ENCODE data around the gene CD52.
A peak's percentile ranks its signal among the peaks of the same experiment; 100 is the strongest.

The CD52 gene

DNA sequence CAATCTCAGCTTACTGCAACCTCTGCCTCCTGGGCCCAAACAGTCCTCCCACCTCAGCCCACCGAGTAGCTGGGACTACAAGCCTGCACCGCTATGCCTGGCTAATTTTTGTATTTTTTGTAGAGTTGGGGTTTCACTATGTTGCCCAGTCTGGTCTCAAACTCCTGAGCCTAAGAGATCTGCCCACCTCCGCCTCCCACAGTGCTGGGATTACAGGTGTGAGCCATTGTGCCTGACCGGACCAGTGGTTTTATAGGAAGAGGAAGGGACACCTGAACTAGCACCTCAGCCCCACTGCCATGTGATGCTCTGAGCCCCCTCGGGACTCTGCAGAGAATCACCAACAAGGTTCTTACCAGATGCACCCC is 32.1 kb downstream of the CD52 start:
- Histone ChIP-seq H2AFZ (ENCODE audit: insufficient read depth, low read length, poor library complexity) (no peak overlapping the region), H4K91ac (ENCODE audit: low read depth, low read length) (peak overlapping the region; percentile 74), H2BK5ac (ENCODE audit: low read depth, low read length, poor library complexity) (peak overlapping the region; percentile 80), H3K23ac (ENCODE audit: low read length) (no peak overlapping the region), H3K9ac (ENCODE audit: low read length) (no peak overlapping the region), H3K36me3 (ENCODE audit: control insufficient read depth in 1 of 2, insufficient read depth in 2 of 2, low read length in 2 of 2) (peaks cover 18% of the 10 kb centered on the region in 2 experiments), H3K27ac (ENCODE audit: low read depth, low read length) (peak overlapping the region; percentile 98), H3K18ac (ENCODE audit: low read length) (peak overlapping the region; percentile 81), H3K79me2 (ENCODE audit: control insufficient read depth, insufficient read depth, low read length, poor library complexity) (peaks cover 16% of the 10 kb centered on the region), H2BK12ac (ENCODE audit: low read length) (peak overlapping the region; percentile 92), H3K4me1 (ENCODE audit: control insufficient read depth in 1 of 2, insufficient read depth in 2 of 2, low read length in 2 of 2) (peaks cover 42 to 49% of the 10 kb centered on the region in 2 experiments), H3K27me3 (ENCODE audit: insufficient read depth, low read length) (no peaks in the 10 kb centered on the region), H3K79me1 (ENCODE audit: low read length) (peaks cover 39% of the 10 kb centered on the region), H2BK120ac (ENCODE audit: insufficient read depth, low read length, poor library complexity) (peak overlapping the region; percentile 88), H2AK5ac (ENCODE audit: low read length) (peak overlapping the region; percentile 70), H3K4ac (ENCODE audit: low read depth, low read length) (peak overlapping the region; percentile 50), H3K9me3 (ENCODE audit: insufficient read depth, low read depth, low read length) (no peaks in the 10 kb centered on the region), H3K14ac (ENCODE audit: low read length) (peak overlapping the region; percentile 84), H4K8ac (ENCODE audit: low read depth, low read length) (peak overlapping the region; percentile 51), H3K4me2 (ENCODE audit: low read length) (no peak overlapping the region), H4K12ac (ENCODE audit: low read depth, low read length) (no peak overlapping the region), H3K4me3 (ENCODE audit: low read depth, low read length) (no peak overlapping the region)
- DNase-seq: no peak
- no CpG with 5 or more reads among the region's 5 CpGs for WGBS (ENCODE audit: extremely low coverage, insufficient coverage, insufficient read length)

DNA sequence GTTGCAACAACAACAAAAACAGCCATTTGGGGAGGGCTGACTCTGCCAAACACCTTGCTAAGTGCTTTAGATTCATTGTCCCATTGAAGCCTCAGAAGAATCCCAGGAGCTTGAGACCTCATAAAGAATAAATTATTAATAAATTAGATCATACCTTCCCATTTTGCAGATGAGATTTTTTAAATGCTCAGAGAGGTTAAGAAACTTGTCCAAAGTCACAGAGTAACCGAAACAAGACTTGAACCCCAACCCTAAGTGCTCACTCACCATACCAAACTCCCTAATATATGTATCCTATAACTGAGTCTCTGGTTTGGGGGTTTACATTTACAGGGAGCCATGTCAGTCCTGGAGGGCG is 32.6 kb downstream of the CD52 start:
- no peak overlapping the region for H3K23ac ChIP-seq (ENCODE audit: low read length)

DNA sequence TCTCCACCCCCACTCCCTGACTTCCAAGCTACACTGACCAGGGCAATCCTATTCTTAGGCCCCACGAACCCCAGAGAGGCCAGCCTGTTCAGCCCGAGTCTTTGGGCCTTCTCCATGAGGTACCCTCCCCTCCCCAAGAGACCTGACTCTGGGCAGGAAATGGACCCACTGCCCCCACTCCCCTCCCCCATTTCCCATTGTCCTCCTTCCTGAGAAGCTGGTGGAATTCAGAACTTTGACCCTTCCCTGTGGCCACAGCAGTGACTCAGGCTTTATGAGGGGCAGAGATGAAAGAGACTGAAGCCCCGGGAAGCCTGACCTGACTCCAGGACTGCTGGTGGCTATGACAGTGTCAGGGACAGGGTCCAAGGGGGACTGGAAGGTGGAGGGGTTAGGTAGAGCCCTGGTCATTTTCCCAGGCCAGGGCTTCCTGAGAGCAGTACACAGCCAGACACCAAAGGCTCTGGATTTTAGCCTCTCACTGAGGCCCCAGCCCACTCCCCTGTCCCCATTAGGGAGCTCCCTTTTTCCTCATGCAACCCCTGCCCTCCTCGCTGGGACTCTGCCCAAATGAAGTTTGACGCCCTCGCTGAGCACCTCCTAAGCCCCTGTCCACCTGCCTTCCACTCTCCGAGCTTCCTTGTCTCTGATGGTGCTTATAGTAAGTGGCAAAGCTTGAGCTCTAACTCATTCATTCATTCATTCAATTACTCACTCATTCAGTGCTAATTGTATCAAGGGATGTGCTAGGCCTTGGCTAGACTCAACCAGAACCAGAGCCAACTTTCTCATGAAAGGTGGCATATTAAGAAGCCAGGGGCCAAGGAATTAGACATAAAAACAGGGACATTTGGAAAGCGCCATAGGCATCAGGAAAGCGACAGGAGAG is 33.2 kb downstream of the CD52 start:
- H3K4ac ChIP-seq (ENCODE audit: low read depth, low read length): peak overlapping the region; percentile 68
- H4K8ac ChIP-seq (ENCODE audit: low read depth, low read length): peak overlapping the region; percentile 57
- no peak overlapping the region for H3K4me3 ChIP-seq (ENCODE audit: low read depth, low read length)
- H2BK12ac ChIP-seq (ENCODE audit: low read length): peak overlapping the region; percentile 88
- WGBS (ENCODE audit: extremely low coverage, insufficient coverage, insufficient read length): no CpG with 5 or more reads among the region's 9 CpGs
- H3K9me3 ChIP-seq (ENCODE audit: insufficient read depth, low read depth, low read length): no peaks in the 10 kb centered on the region
- peak overlapping the region; percentile 93 for H2BK120ac ChIP-seq (ENCODE audit: insufficient read depth, low read length, poor library complexity)
- peak overlapping the region; percentile 11 for H4K12ac ChIP-seq (ENCODE audit: low read depth, low read length)
- H3K79me2 ChIP-seq (ENCODE audit: control insufficient read depth, insufficient read depth, low read length, poor library complexity): peaks cover 16% of the 10 kb centered on the region
- peaks cover 43 to 49% of the 10 kb centered on the region in 2 experiments for H3K4me1 ChIP-seq (ENCODE audit: control insufficient read depth in 1 of 2, insufficient read depth in 2 of 2, low read length in 2 of 2)
- no peak overlapping the region for H2AFZ ChIP-seq (ENCODE audit: insufficient read depth, low read length, poor library complexity)
- H3K79me1 ChIP-seq (ENCODE audit: low read length): peaks cover 40% of the 10 kb centered on the region
- peak overlapping the region; percentile 98 for H3K27ac ChIP-seq (ENCODE audit: low read depth, low read length)
- peak overlapping the region; percentile 85 for H2AK5ac ChIP-seq (ENCODE audit: low read length)
- no peak overlapping the region for H3K23ac ChIP-seq (ENCODE audit: low read length)
- peak overlapping the region; percentile 93 for H2BK5ac ChIP-seq (ENCODE audit: low read depth, low read length, poor library complexity)
- peak overlapping the region; percentile 98 for H4K91ac ChIP-seq (ENCODE audit: low read depth, low read length)
- DNase-seq: no peak
- peak overlapping the region; percentile 85 for H3K14ac ChIP-seq (ENCODE audit: low read length)
- peak overlapping the region; percentile 17 for H3K4me2 ChIP-seq (ENCODE audit: low read length)
- peak overlapping the region; percentile 86 for H3K18ac ChIP-seq (ENCODE audit: low read length)
- H3K9ac ChIP-seq (ENCODE audit: low read length): no peak overlapping the region
- peaks cover 7 to 10% of the 10 kb centered on the region in 2 experiments for H3K36me3 ChIP-seq (ENCODE audit: control insufficient read depth in 1 of 2, insufficient read depth in 2 of 2, low read length in 2 of 2)
- H3K27me3 ChIP-seq (ENCODE audit: insufficient read depth, low read length): no peaks in the 10 kb centered on the region

More for the DNA sequence above, 32.6 kb downstream of the CD52 start:
- H4K91ac ChIP-seq (ENCODE audit: low read depth, low read length): peak overlapping the region; percentile 86
- H3K4ac ChIP-seq (ENCODE audit: low read depth, low read length): peak overlapping the region; percentile 68
- peak overlapping the region; percentile 93 for H2BK5ac ChIP-seq (ENCODE audit: low read depth, low read length, poor library complexity)
- peak overlapping the region; percentile 98 for H3K27ac ChIP-seq (ENCODE audit: low read depth, low read length)
- H3K9ac ChIP-seq (ENCODE audit: low read length): no peak overlapping the region
- H3K9me3 ChIP-seq (ENCODE audit: insufficient read depth, low read depth, low read length): no peaks in the 10 kb centered on the region
- H3K4me3 ChIP-seq (ENCODE audit: low read depth, low read length): no peak overlapping the region
- peak overlapping the region; percentile 57 for H4K8ac ChIP-seq (ENCODE audit: low read depth, low read length)
- peaks cover 43 to 49% of the 10 kb centered on the region in 2 experiments for H3K4me1 ChIP-seq (ENCODE audit: control insufficient read depth in 1 of 2, insufficient read depth in 2 of 2, low read length in 2 of 2)
- H3K79me2 ChIP-seq (ENCODE audit: control insufficient read depth, insufficient read depth, low read length, poor library complexity): peaks cover 16% of the 10 kb centered on the region
- no peak for DNase-seq
- no peaks in the 10 kb centered on the region for H3K27me3 ChIP-seq (ENCODE audit: insufficient read depth, low read length)
- H2BK120ac ChIP-seq (ENCODE audit: insufficient read depth, low read length, poor library complexity): peak overlapping the region; percentile 89
- peaks cover 13 to 16% of the 10 kb centered on the region in 2 experiments for H3K36me3 ChIP-seq (ENCODE audit: control insufficient read depth in 1 of 2, insufficient read depth in 2 of 2, low read length in 2 of 2)
- peak overlapping the region; percentile 92 for H2BK12ac ChIP-seq (ENCODE audit: low read length)
- H3K4me2 ChIP-seq (ENCODE audit: low read length): no peak overlapping the region
- no peak overlapping the region for H4K12ac ChIP-seq (ENCODE audit: low read depth, low read length)
- H3K18ac ChIP-seq (ENCODE audit: low read length): peak overlapping the region; percentile 86
- no CpG with 5 or more reads among the region's 2 CpGs for WGBS (ENCODE audit: extremely low coverage, insufficient coverage, insufficient read length)
- peak overlapping the region; percentile 67 for H3K14ac ChIP-seq (ENCODE audit: low read length)
- H2AK5ac ChIP-seq (ENCODE audit: low read length): peak overlapping the region; percentile 50
- no peak overlapping the region for H2AFZ ChIP-seq (ENCODE audit: insufficient read depth, low read length, poor library complexity)
- peaks cover 40% of the 10 kb centered on the region for H3K79me1 ChIP-seq (ENCODE audit: low read length)

DNA sequence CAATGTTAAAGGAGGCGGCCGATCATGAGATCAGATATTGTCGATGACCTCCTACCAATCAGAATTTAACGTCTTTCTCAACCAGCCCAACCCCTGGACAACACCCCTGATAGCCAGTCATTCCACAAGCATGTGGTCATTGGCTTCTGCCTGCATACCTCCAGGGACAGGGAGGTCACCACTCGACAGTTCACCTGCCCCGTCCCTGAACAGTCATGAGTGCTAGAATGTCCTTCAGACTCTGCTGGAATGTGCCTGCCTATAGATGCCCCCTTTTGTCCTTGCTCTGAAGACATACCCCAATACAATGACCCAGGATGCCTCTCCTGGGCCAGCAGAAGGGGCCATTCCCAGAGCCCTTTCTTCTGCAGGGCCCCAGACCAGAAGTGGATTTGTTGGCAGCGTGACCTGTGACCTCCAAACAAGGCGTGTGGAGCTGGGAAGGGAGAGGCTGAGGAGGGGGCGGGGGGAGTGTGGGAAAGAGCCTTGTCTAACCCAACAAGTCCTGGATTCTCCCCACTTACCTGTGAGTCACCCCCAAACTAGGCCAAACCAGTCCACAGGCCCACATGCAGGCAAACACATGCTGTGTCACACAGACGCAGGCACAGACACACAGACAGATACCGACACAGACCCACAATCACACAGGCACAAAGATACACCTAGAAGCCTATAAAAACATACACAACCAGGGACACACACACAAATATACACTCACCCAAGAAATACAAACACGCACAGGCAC is 34.0 kb downstream of the CD52 start:
- peak overlapping the region; percentile 98 for H4K91ac ChIP-seq (ENCODE audit: low read depth, low read length)
- peak overlapping the region; percentile 35 for H3K4me2 ChIP-seq (ENCODE audit: low read length)
- peak overlapping the region; percentile 57 for H4K8ac ChIP-seq (ENCODE audit: low read depth, low read length)
- H3K4ac ChIP-seq (ENCODE audit: low read depth, low read length): peak overlapping the region; percentile 28
- peak overlapping the region; percentile 98 for H3K27ac ChIP-seq (ENCODE audit: low read depth, low read length)
- peaks cover 40% of the 10 kb centered on the region for H3K79me1 ChIP-seq (ENCODE audit: low read length)
- peaks cover 16% of the 10 kb centered on the region for H3K79me2 ChIP-seq (ENCODE audit: control insufficient read depth, insufficient read depth, low read length, poor library complexity)
- WGBS (ENCODE audit: extremely low coverage, insufficient coverage, insufficient read length): no CpG with 5 or more reads among the region's 12 CpGs
- peak overlapping the region; percentile 90 for H2BK12ac ChIP-seq (ENCODE audit: low read length)
- H2AFZ ChIP-seq (ENCODE audit: insufficient read depth, low read length, poor library complexity): no peak overlapping the region
- peak overlapping the region; percentile 93 for H2BK5ac ChIP-seq (ENCODE audit: low read depth, low read length, poor library complexity)
- peak overlapping the region; percentile 74 for H3K14ac ChIP-seq (ENCODE audit: low read length)
- H3K27me3 ChIP-seq (ENCODE audit: insufficient read depth, low read length): no peaks in the 10 kb centered on the region
- H2BK120ac ChIP-seq (ENCODE audit: insufficient read depth, low read length, poor library complexity): peak overlapping the region; percentile 93
- peak overlapping the region; percentile 47 for H3K23ac ChIP-seq (ENCODE audit: low read length)
- H3K36me3 ChIP-seq (ENCODE audit: control insufficient read depth in 1 of 2, insufficient read depth in 2 of 2, low read length in 2 of 2): peaks cover 0 to 2% of the 10 kb centered on the region in 2 experiments
- H3K9me3 ChIP-seq (ENCODE audit: insufficient read depth, low read depth, low read length): no peaks in the 10 kb centered on the region
- peaks cover 43 to 49% of the 10 kb centered on the region in 2 experiments for H3K4me1 ChIP-seq (ENCODE audit: control insufficient read depth in 1 of 2, insufficient read depth in 2 of 2, low read length in 2 of 2)
- H2AK5ac ChIP-seq (ENCODE audit: low read length): peak overlapping the region; percentile 85
- peak overlapping the region; percentile 24 for H4K12ac ChIP-seq (ENCODE audit: low read depth, low read length)
- DNase-seq: peak; percentile 96 to 97
- no peak overlapping the region for H3K4me3 ChIP-seq (ENCODE audit: low read depth, low read length)
- peak overlapping the region; percentile 32 for H3K9ac ChIP-seq (ENCODE audit: low read length)
- peak overlapping the region; percentile 76 for H3K18ac ChIP-seq (ENCODE audit: low read length)
